Neural crest cell (in vitro differentiated cells): ENCODE data around the gene NRXN3. TPM values are rescaled to one million over a fixed set of nuclear protein-coding genes. Genes with fewer than 3 reads are reported as not detected.

ENCODE experiments used
- DNase-seq: peaks from one replicate; pipeline ENCODE4 v3.0.0; 2021; ENCODE audit warnings: low read depth, mixed read lengths, low spot score
- H3K27ac Mint-ChIP-seq: one replicate; pipeline ENCODE4 v1.8.0; 2021; ENCODE audit warnings: mild to moderate bottlenecking, mixed read lengths; ENCODE audit not compliant: unreplicated experiment
- H3K27me3 Mint-ChIP-seq: 2 replicates; pipeline ENCODE4 v1.8.0; 2021; ENCODE audit warnings: low read depth, mild to moderate bottlenecking, mixed read lengths
- H3K36me3 Mint-ChIP-seq: 2 replicates; pipeline ENCODE4 v1.8.0; 2021; ENCODE audit warnings: low read depth, mild to moderate bottlenecking, mixed read lengths
- H3K4me1 Mint-ChIP-seq: 2 replicates; pipeline ENCODE4 v1.8.0; 2021; ENCODE audit warnings: mixed read lengths
- H3K4me3 Mint-ChIP-seq: one replicate; pipeline ENCODE4 v1.8.0; 2021; ENCODE audit warnings: mild to moderate bottlenecking, mixed read lengths
- H3K9me3 Mint-ChIP-seq: 2 replicates; pipeline ENCODE4 v1.8.0; 2021; ENCODE audit warnings: mixed read lengths
- CTCF ChIP-seq: fragments of 200-600 bp; sonication (generic); conservative IDR thresholded peaks from 2 replicates; pipeline ENCODE4 v1.5.0; 2021; ENCODE audit warnings: antibody characterized with exemption, mild to moderate bottlenecking
- total RNA-seq: library from RNA; stranded (reverse); gene quantifications from 2 replicates; pipeline ENCODE4 v1.2.1, GENCODE V29; 2021

NRXN3 gene
- total RNA-seq, 1 donor from 2014 or later = 2.5 TPM

- DNase-seq = no peak
- H3K36me3 Mint-ChIP-seq = no peaks in the 10 kb centered on the region
- no peak overlapping the region for H3K4me3 Mint-ChIP-seq
- H3K4me1 Mint-ChIP-seq = peaks cover 31% of the 10 kb centered on the region
- H3K9me3 Mint-ChIP-seq = peaks cover 3% of the 10 kb centered on the region
- no peaks in the 10 kb centered on the region for H3K27me3 Mint-ChIP-seq
- no peak overlapping the region for H3K27ac Mint-ChIP-seq
- TF ChIP-seq CTCF = no peak
These were observed 1247.8 kb downstream of the NRXN3 start for GRCh38 chr14:79417961-79418360.

- H3K27ac Mint-ChIP-seq = no peak overlapping the region
- no peak for DNase-seq
- peaks cover 25% of the 10 kb centered on the region for H3K4me1 Mint-ChIP-seq
- H3K36me3 Mint-ChIP-seq = no peaks in the 10 kb centered on the region
- no peak for TF ChIP-seq CTCF
- H3K9me3 Mint-ChIP-seq = peaks cover 3% of the 10 kb centered on the region
- H3K4me3 Mint-ChIP-seq = no peak overlapping the region
- H3K27me3 Mint-ChIP-seq = no peaks in the 10 kb centered on the region
These were observed 1248.7 kb downstream of the NRXN3 start for GRCh38 chr14:79418649-79419415.

GRCh38 chr14:79419571-79420327 lies 1249.6 kb downstream of the NRXN3 start:
- Mint-ChIP-seq H3K27me3 (no peaks in the 10 kb centered on the region), H3K4me1 (peaks cover 16% of the 10 kb centered on the region), H3K9me3 (peaks cover 3% of the 10 kb centered on the region), H3K36me3 (no peaks in the 10 kb centered on the region), H3K4me3 (no peak overlapping the region), H3K27ac (peak overlapping the region; percentile 30)
- no peak for DNase-seq
- TF ChIP-seq CTCF = no peak

- Mint-ChIP-seq H3K27me3 (no peaks in the 10 kb centered on the region), H3K36me3 (no peaks in the 10 kb centered on the region), H3K27ac (no peak overlapping the region), H3K9me3 (peaks cover 3% of the 10 kb centered on the region), H3K4me1 (peaks cover 15% of the 10 kb centered on the region), H3K4me3 (no peak overlapping the region)
- no peak for TF ChIP-seq CTCF
- no peak for DNase-seq
These were observed 1250.6 kb downstream of the NRXN3 start for GRCh38 chr14:79420725-79421124.

- DNase-seq = no peak
- peaks cover 3% of the 10 kb centered on the region for H3K9me3 Mint-ChIP-seq
- H3K36me3 Mint-ChIP-seq = no peaks in the 10 kb centered on the region
- no peak overlapping the region for H3K4me3 Mint-ChIP-seq
- TF ChIP-seq CTCF = no peak
- H3K27me3 Mint-ChIP-seq = no peaks in the 10 kb centered on the region
- H3K27ac Mint-ChIP-seq = no peak overlapping the region
- H3K4me1 Mint-ChIP-seq = peaks cover 15% of the 10 kb centered on the region
These were observed 1251.6 kb downstream of the NRXN3 start for GRCh38 chr14:79421811-79422210.
